Measurements from ENCODE around the gene TARS3.

The TARS3 gene

GRCh38 chr15:101617390-101617965 is 106.8 kb downstream of the TARS3 start:
- no peaks in the 10 kb centered on the region for H3K4me1 ChIP-seq (ENCODE audit: low read length)
- no peak overlapping the region for H3K4me2 ChIP-seq (ENCODE audit: low read length)
- no peaks in the 10 kb centered on the region for H3K27me3 ChIP-seq (ENCODE audit: low read depth, low read length)

GRCh38 chr15:101615986-101616848 is 108.1 kb downstream of the TARS3 start:
- H3K27me3 ChIP-seq (ENCODE audit: low read depth, low read length) = no peaks in the 10 kb centered on the region
- no peaks in the 10 kb centered on the region for H3K4me1 ChIP-seq (ENCODE audit: low read length)
- no peak overlapping the region for H3K4me3 ChIP-seq (ENCODE audit: low read length)
- TF ChIP-seq CTCF (IDR thresholded peaks at IDR 0.05; ENCODE audit: low read depth, low read length) = no peak
- TF ChIP-seq EZH2phosphoT487 (IDR thresholded peaks at IDR 0.05; ENCODE audit: low read depth) = no peak
- no peak overlapping the region for H3K4me2 ChIP-seq (ENCODE audit: low read length)
- H3K27ac ChIP-seq (ENCODE audit: low read length) = no peak overlapping the region
- H3K36me3 ChIP-seq (replicated peaks; ENCODE audit: low read depth, low read length) = no peaks in the 10 kb centered on the region
- H3K9ac ChIP-seq (ENCODE audit: low read length) = no peak overlapping the region
- H3K9me3 ChIP-seq (ENCODE audit: insufficient read depth, low read length) = no peaks in the 10 kb centered on the region
- no peaks in the 10 kb centered on the region for H4K20me1 ChIP-seq (ENCODE audit: insufficient read depth, low read length)
- H3K79me2 ChIP-seq (ENCODE audit: low read length) = no peaks in the 10 kb centered on the region
- H2AFZ ChIP-seq (ENCODE audit: low read depth, low read length) = no peak overlapping the region

More at GRCh38 chr15:101617390-101617965, 106.8 kb downstream of the TARS3 start:
- Histone ChIP-seq H3K27ac (ENCODE audit: low read length) (no peak overlapping the region), H3K9me3 (ENCODE audit: insufficient read depth, low read length) (no peaks in the 10 kb centered on the region), H3K9ac (ENCODE audit: low read length) (no peak overlapping the region), H3K79me2 (ENCODE audit: low read length) (no peaks in the 10 kb centered on the region), H2AFZ (ENCODE audit: low read depth, low read length) (no peak overlapping the region), H4K20me1 (ENCODE audit: insufficient read depth, low read length) (no peaks in the 10 kb centered on the region), H3K36me3 (replicated peaks; ENCODE audit: low read depth, low read length) (no peaks in the 10 kb centered on the region), H3K4me3 (ENCODE audit: low read length) (no peak overlapping the region)
- no peak for TF ChIP-seq CTCF (IDR thresholded peaks at IDR 0.05; ENCODE audit: low read depth, low read length)
- TF ChIP-seq EZH2phosphoT487 (IDR thresholded peaks at IDR 0.05; ENCODE audit: low read depth) = no peak

GRCh38 chr15:101615414-101615985 is 108.8 kb downstream of the TARS3 start:
- H3K4me3 ChIP-seq (ENCODE audit: low read length) = no peak overlapping the region
- H3K79me2 ChIP-seq (ENCODE audit: low read length) = no peaks in the 10 kb centered on the region
- no peaks in the 10 kb centered on the region for H3K36me3 ChIP-seq (replicated peaks; ENCODE audit: low read depth, low read length)
- no peaks in the 10 kb centered on the region for H3K9me3 ChIP-seq (ENCODE audit: insufficient read depth, low read length)
- no peak overlapping the region for H3K27ac ChIP-seq (ENCODE audit: low read length)
- H3K4me2 ChIP-seq (ENCODE audit: low read length) = no peak overlapping the region
- no peak overlapping the region for H3K9ac ChIP-seq (ENCODE audit: low read length)
- no peak for TF ChIP-seq CTCF (IDR thresholded peaks at IDR 0.05; ENCODE audit: low read depth, low read length)
- no peak for TF ChIP-seq EZH2phosphoT487 (IDR thresholded peaks at IDR 0.05; ENCODE audit: low read depth)
- no peaks in the 10 kb centered on the region for H3K4me1 ChIP-seq (ENCODE audit: low read length)
- H3K27me3 ChIP-seq (ENCODE audit: low read depth, low read length) = no peaks in the 10 kb centered on the region
- H4K20me1 ChIP-seq (ENCODE audit: insufficient read depth, low read length) = no peaks in the 10 kb centered on the region
- no peak overlapping the region for H2AFZ ChIP-seq (ENCODE audit: low read depth, low read length)

GRCh38 chr15:101614761-101615160 is 109.5 kb downstream of the TARS3 start:
- no peak overlapping the region for H3K27ac ChIP-seq (ENCODE audit: low read length)
- no peaks in the 10 kb centered on the region for H4K20me1 ChIP-seq (ENCODE audit: insufficient read depth, low read length)
- no peaks in the 10 kb centered on the region for H3K36me3 ChIP-seq (replicated peaks; ENCODE audit: low read depth, low read length)
- no peak overlapping the region for H2AFZ ChIP-seq (ENCODE audit: low read depth, low read length)
- no peak overlapping the region for H3K4me2 ChIP-seq (ENCODE audit: low read length)
- H3K27me3 ChIP-seq (ENCODE audit: low read depth, low read length) = no peaks in the 10 kb centered on the region
- no peaks in the 10 kb centered on the region for H3K9me3 ChIP-seq (ENCODE audit: insufficient read depth, low read length)
- TF ChIP-seq EZH2phosphoT487 (IDR thresholded peaks at IDR 0.05; ENCODE audit: low read depth) (no peak), CTCF (IDR thresholded peaks at IDR 0.05; ENCODE audit: low read depth, low read length) (no peak)
- no peaks in the 10 kb centered on the region for H3K79me2 ChIP-seq (ENCODE audit: low read length)
- H3K4me1 ChIP-seq (ENCODE audit: low read length) = no peaks in the 10 kb centered on the region
- no peak overlapping the region for H3K9ac ChIP-seq (ENCODE audit: low read length)
- no peak overlapping the region for H3K4me3 ChIP-seq (ENCODE audit: low read length)

Data from OCI-LY3 (cell line).